ENCODE measurements around the gene SPOPL.
"Not testable (repeated sequence)": the region's sequence is repeated elsewhere in the genome, so short reads cannot be mapped to it uniquely, and the experiment has no call there.

Gene SPOPL

GRCh38 chr2:138501425-138502254 is at the start of gene SPOPL:
Gene SPOPL, plus strand, starts transcription at chr2:138501770. Its CDS starts 48,447 bp downstream, at chr2:138550217.
- peak; percentile 90 for DNase-seq (ENCODE audit: low spot score)

GRCh38 chr2:138452324-138452723 is 49.2 kb upstream of the SPOPL start:
- no peak for DNase-seq (ENCODE audit: low spot score)

GRCh38 chr2:138453815-138454214 is 47.8 kb upstream of the SPOPL start:
- no peak for DNase-seq (ENCODE audit: low spot score)

DNA sequence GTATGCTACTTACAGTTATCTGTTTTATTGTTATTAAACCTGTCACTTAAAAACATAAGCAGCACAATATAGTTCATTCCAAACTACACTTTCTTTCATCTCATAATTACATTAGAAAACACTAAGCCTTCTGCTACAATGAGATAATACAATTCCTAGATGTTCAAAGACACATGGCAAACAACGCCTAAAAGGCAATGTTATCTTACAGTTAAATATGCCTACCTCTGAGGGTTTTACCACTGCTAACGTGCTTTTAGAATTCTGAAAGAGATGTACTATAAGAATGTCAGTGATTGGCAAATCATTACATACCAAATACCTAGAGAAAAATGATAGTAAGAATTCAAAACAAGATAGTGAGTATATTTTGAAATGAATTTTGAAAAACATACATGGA is 46.8 kb upstream of the SPOPL start:
- DNase-seq (ENCODE audit: low spot score): no peak

- no peak for DNase-seq (ENCODE audit: low spot score)
Observed at GRCh38 chr2:138455275-138455674, 46.3 kb upstream of the SPOPL start.

GRCh38 chr2:138455691-138456090 is 45.9 kb upstream of the SPOPL start:
- DNase-seq (ENCODE audit: low spot score): no peak

DNA sequence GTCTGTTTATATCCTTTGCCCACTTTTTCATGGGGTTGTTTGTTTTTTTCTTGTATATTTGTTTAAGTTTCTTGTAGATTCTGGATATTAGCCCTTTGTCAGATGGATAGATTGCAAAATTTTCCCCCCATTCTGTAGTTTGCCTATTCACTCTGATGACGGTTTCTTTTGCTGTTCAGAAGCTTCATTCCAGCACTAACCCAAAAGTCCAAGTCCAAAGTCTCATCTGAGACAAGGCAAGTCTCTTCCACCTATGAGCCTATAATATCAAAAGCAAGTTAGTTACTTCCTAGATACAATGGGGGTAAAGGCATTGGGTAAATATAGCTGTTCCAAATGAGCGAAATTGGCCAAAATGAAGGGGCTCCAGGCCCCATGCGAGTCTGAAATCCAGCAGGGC is 38.9 kb upstream of the SPOPL start:
- not testable (repeated sequence) for DNase-seq (ENCODE audit: low spot score)

- no peak for DNase-seq (ENCODE audit: low spot score)
Observed at GRCh38 chr2:138468617-138469016, 33.0 kb upstream of the SPOPL start.

DNA sequence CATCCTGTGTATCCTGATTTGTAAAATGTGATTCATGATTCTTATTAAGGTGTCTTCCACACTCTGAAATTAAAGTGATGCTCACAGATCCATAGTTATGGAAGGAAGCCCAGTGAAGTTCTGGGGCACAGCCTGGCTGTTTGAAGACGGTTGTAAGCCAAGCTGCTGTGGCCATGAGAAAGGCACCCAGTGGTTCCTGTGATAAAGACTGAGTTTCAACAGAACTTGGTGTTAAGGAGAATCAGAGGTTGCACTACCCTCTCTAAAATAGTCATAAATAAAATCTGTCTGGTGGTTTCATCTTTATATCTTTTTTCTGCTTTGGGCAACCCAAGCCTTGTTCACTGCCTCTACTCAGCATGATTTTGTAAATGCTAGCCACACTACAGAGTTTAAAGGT is 32.2 kb upstream of the SPOPL start:
- DNase-seq (ENCODE audit: low spot score): no peak

- peak; percentile 72 for DNase-seq (ENCODE audit: low spot score)
Observed at GRCh38 chr2:138470941-138471340, 30.6 kb upstream of the SPOPL start.

DNA sequence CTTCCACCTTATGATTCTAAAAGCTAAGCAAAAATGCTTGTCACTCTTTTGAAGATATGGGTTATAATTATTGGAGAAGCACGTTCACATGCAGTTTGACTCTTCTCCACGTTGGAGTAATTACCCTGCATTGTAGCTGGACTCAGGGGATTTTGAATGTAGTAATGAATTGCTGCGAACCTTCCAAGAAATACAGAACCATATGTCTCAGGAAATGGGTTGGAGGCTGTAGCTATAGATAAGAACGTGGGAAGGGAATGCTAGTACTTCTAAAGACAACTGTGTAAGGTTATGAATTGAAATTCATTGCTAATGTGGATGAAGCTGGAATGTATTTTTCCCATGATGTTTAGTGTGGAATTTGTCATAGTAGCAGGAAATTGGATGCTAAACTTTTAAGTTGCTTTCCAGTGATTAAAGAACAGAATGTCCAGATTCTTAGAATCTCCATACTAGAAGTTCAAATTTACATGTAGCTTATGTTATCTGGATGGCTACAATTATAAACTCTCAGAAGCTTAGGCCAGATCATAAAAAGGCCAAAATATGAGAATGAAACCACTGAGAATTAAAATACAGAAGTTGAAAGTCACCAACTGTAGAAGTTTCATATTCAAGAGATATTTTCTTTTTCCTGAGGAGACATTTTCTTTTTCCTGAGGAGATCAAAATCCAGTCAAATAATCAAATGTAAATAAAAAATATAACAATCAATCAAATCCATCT is 27.3 kb upstream of the SPOPL start:
- DNase-seq (ENCODE audit: low spot score): no peak

- no peak for DNase-seq (ENCODE audit: low spot score)
Observed at GRCh38 chr2:138475277-138475776, 26.2 kb upstream of the SPOPL start.

DNA sequence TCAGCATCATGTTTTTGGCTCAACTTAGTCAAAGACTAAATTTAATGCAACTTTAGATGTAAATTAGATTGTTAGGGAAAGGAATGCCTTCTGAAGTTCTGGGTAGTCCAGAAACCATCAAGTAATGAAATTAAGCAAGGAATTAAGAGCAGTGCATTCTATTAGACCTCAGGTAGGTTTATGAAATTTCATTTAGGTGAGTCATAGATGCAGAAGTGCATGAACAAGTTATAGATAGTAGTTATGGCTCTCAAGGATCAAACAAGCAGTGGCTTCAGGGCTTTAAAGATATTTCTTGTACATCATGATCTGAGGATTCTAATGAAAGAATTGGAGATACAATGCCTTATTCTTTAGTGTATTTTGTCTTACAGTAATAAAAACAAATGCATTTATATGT is 25.4 kb upstream of the SPOPL start:
- DNase-seq (ENCODE audit: low spot score): no peak

DNA sequence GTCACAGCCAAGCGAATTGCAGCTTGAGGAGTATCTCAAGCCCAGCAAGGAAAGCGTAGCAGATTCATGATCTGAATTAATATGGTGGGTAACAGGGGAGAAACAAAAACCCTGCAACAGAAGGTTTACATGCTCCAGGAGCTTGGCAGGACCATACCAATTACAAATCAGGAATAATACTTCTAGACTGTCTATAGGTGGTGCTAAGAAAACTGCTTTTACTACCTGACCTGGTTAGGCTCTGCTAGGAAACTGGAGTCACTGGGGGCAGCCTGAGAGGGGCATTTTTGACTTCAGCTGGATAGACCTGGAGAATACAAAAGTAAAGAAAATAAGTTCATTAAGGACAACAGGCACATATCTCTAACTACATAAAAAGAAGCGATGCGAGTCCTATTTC is 24.6 kb upstream of the SPOPL start:
- DNase-seq (ENCODE audit: low spot score): no peak

GRCh38 chr2:138482796-138483195 is 18.8 kb upstream of the SPOPL start:
- not testable (repeated sequence) for DNase-seq (ENCODE audit: low spot score)

- DNase-seq (ENCODE audit: low spot score): no peak
Observed at GRCh38 chr2:138485019-138485418, 16.6 kb upstream of the SPOPL start.

GRCh38 chr2:138486363-138487198 is 15.0 kb upstream of the SPOPL start:
- DNase-seq (ENCODE audit: low spot score): no peak

DNA sequence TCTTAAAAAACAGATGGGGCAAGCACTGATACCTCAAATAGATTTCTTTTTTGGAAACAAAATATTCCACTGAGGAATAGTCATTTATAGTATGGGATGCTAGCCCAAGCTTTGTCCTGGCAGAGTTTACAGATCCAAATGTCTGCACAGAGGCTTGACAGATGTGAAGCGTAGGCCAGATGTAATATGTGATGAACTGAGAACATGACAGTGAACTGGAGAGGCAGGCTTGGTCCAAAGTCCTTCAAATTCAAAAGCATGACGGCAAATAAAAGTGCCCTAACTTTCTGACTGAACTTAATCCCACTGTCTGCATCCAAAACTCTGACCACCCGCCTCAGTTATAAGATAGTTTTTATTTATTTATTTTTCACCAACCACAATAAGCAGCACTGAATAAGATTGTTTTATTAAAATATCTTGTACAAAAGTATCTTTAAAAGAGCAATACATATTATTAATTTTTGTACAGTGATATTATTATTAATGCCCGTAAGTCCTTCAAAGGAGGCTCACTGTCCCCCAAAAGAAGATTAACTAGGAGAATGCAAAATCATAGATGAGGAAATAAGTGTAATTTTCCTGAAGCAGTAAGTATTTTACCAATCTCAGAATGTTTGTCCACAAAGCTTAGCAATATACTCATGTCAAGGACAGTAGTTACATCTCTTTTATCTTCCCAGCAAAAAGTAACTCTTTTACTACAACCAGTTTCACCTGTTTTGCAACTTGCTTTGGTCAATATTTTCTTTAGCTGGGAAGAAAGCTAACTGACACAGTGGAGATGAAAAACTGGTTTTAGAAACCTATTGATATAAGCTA is 10.7 kb upstream of the SPOPL start:
- DNase-seq (ENCODE audit: low spot score): no peak

DNA sequence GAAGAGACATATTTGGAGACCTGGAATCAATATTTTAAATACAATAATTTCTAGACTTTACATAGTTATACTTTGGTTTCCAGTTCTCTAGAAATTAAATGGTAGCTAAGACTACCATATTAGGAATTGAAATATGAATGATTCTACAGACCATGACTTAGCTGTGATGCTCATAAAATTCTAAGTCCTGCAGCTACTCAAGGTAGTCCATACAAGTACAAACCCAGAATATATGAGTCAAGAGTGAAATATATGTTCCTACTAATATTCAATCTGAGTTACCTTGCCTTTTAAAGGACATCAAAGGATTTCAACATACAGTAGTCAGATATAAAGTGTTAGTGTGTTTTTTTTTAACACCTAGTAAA is 10.1 kb upstream of the SPOPL start:
- no peak for DNase-seq (ENCODE audit: low spot score)

DNA sequence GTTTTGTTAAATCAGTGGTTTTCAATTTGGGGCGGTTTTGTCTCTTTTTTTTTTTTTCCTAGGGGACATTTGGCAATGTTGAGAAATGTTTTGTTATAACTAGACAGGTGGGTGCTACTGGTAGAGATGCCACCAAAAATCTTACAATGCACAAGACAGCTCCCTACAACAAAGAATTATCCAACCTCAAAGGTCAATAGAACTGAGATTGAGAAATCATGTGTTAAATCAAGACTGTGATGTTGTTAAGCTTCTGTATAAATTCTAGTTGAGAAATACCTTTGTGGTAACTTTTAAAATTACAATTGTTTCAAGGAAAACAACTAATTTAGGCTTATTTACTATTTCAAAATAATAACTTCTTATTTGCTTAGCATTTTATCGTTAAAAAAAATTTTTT is 9.4 kb upstream of the SPOPL start:
- DNase-seq (ENCODE audit: low spot score): no peak

DNA sequence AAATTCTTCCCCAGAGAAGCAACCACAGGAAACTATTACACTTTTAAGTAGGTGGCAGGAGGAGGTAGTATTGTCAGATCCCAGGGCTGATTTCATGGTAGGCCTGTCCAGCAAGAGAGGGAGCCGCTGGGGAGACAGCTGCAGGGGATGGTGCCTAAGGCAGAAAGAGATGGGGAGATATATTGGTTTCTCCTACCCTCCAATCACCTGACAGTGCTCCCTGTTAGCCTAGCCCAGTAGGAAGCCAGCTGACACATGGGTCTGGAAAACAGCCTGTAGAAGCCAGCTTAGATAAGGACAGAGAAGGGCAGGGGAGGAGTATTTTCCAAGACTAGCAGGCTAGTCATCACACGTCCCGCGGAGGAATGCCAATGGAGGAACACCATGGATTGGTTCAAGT is 8.2 kb upstream of the SPOPL start:
- no peak for DNase-seq (ENCODE audit: low spot score)

All from Ammon's horn (tissue), 1 donor.